ENCODE results near the gene SNX27. TPM values are rescaled to one million over a fixed set of nuclear protein-coding genes. Genes with fewer than 3 reads are reported as not detected.
"Not testable (repeated sequence)": the region's sequence is repeated elsewhere in the genome, so short reads cannot be mapped to it uniquely, and the experiment has no call there.

The SNX27 gene
- total and polyA plus RNA-seq, 7 donors: 10.7 to 47.2 (median 41.0) TPM

- no peaks in the 10 kb centered on the region for H3K27me3 ChIP-seq (ENCODE audit: insufficient read depth in 3 of 3, low read length in 2 of 3)
- no peaks in the 10 kb centered on the region for H3K9me3 ChIP-seq
- no peak overlapping the region for H3K27ac ChIP-seq
- TF ChIP-seq CTCF (IDR thresholded peaks at IDR 0.05): no peak
- H3K36me3 ChIP-seq (ENCODE audit: insufficient read depth in 1 of 2, low read depth in 1 of 2): peaks cover 0 to 6% of the 10 kb centered on the region in 2 donors
- DNase-seq: no peak
- 85 to 89% (median 88%) methylated on average over 3 of the region's 3 CpGs for WGBS, 3 donors
- intact Hi-C loops (cut with DNase I): loop anchor here in 1 of 2 donors (10.0 kb wide), 1 partner anchor 47 kb away; no protein-coding TSS in a partner anchor
- no peak overlapping the region for H3K4me3 ChIP-seq
- peaks cover 54% of the 10 kb centered on the region for H3K4me1 ChIP-seq
- ATAC-seq: no peak
Measured at GRCh38 chr1:151618003-151618402, 6.2 kb downstream of the SNX27 start.

GRCh38 chr1:151618470-151618869, 6.6 kb downstream of the SNX27 start:
- Histone ChIP-seq H3K4me1 (peaks cover 49% of the 10 kb centered on the region), H3K9me3 (no peaks in the 10 kb centered on the region), H3K4me3 (no peak overlapping the region), H3K27ac (no peak overlapping the region), H3K36me3 (ENCODE audit: insufficient read depth in 1 of 2, low read depth in 1 of 2) (peaks cover 0 to 6% of the 10 kb centered on the region in 2 donors), H3K27me3 (ENCODE audit: insufficient read depth in 3 of 3, low read length in 2 of 3) (no peaks in the 10 kb centered on the region)
- TF ChIP-seq CTCF (IDR thresholded peaks at IDR 0.05): no peak
- intact Hi-C loops (cut with DNase I): loop anchor here in 1 of 2 donors (10.0 kb wide), 1 partner anchor 46 kb away; no protein-coding TSS in a partner anchor
- DNase-seq (no peak), ATAC-seq (no peak)

- H3K9me3 ChIP-seq; H3K36me3 ChIP-seq (ENCODE audit: insufficient read depth in 1 of 2, low read depth in 1 of 2); H3K27me3 ChIP-seq (ENCODE audit: insufficient read depth in 3 of 3, low read length in 2 of 3); DNase-seq; H3K4me3 ChIP-seq; ATAC-seq: not testable (repeated sequence)
- intact Hi-C loops (cut with DNase I): loop anchor here in 1 of 2 donors (10.0 kb wide), 1 partner anchor 46 kb away; no protein-coding TSS in a partner anchor
- WGBS, 3 donors: 63 to 84% (median 69%) methylated on average over 6 of the region's 6 CpGs
- H3K27ac ChIP-seq: peak overlapping the region; percentile 75
- peaks cover 44% of the 10 kb centered on the region for H3K4me1 ChIP-seq
Measured at GRCh38 chr1:151618996-151619395, 7.1 kb downstream of the SNX27 start.

- DNase-seq: no peak
- peak; percentile 62 to 82 (median 78) for ATAC-seq
- intact Hi-C loops (cut with DNase I): loop anchor here in 1 of 2 donors (10.0 kb wide), 1 partner anchor 45 kb away; no protein-coding TSS in a partner anchor
- Histone ChIP-seq H3K4me3 (peak overlapping the region; percentile 45), H3K27ac (peak overlapping the region; percentile 75), H3K4me1 (peaks cover 39% of the 10 kb centered on the region), H3K27me3 (ENCODE audit: insufficient read depth in 3 of 3, low read length in 2 of 3) (no peaks in the 10 kb centered on the region), H3K9me3 (no peaks in the 10 kb centered on the region), H3K36me3 (ENCODE audit: insufficient read depth in 1 of 2, low read depth in 1 of 2) (peaks cover 0 to 6% of the 10 kb centered on the region in 2 donors)
- TF ChIP-seq CTCF (IDR thresholded peaks at IDR 0.05): no peak
- WGBS, 3 donors: 64 to 77% (median 71%) methylated on average over 6 of the region's 6 CpGs
Measured at GRCh38 chr1:151619489-151620093, 7.7 kb downstream of the SNX27 start.

GRCh38 chr1:151620286-151620685, 8.4 kb downstream of the SNX27 start:
- H3K4me3 ChIP-seq: peak overlapping the region; percentile 45
- H3K4me1 ChIP-seq: peaks cover 36% of the 10 kb centered on the region
- H3K36me3 ChIP-seq (ENCODE audit: insufficient read depth in 1 of 2, low read depth in 1 of 2): peaks cover 0 to 6% of the 10 kb centered on the region in 2 donors
- TF ChIP-seq CTCF (IDR thresholded peaks at IDR 0.05): no peak
- H3K9me3 ChIP-seq: no peaks in the 10 kb centered on the region
- H3K27ac ChIP-seq: peak overlapping the region; percentile 75
- H3K27me3 ChIP-seq (ENCODE audit: insufficient read depth in 3 of 3, low read length in 2 of 3): no peaks in the 10 kb centered on the region
- DNase-seq (no peak), ATAC-seq (peak; percentile 79 to 96 (median 88))
- intact Hi-C loops (cut with DNase I): no loop called here
- 20 to 34% (median 22%) methylated on average over 2 of the region's 2 CpGs for WGBS, 3 donors

Data from psoas muscle (tissue), 8 donors.